GM12801 (cell line): Measurements from ENCODE around the gene ATG10.

Source experiments
- TF ChIP-seq, protein P1 (sequence below): IDR thresholded peaks from one replicate; pipeline ENCODE4 v1.5.1; 2011; ENCODE audit warnings: control low read depth; ENCODE audit not compliant: insufficient read length; ENCODE audit errors: extremely low read depth

Gene ATG10

GRCh38 chr5:81942746-81943145, 29.1 kb upstream of the ATG10 start:
- TF ChIP-seq, protein P1, sequence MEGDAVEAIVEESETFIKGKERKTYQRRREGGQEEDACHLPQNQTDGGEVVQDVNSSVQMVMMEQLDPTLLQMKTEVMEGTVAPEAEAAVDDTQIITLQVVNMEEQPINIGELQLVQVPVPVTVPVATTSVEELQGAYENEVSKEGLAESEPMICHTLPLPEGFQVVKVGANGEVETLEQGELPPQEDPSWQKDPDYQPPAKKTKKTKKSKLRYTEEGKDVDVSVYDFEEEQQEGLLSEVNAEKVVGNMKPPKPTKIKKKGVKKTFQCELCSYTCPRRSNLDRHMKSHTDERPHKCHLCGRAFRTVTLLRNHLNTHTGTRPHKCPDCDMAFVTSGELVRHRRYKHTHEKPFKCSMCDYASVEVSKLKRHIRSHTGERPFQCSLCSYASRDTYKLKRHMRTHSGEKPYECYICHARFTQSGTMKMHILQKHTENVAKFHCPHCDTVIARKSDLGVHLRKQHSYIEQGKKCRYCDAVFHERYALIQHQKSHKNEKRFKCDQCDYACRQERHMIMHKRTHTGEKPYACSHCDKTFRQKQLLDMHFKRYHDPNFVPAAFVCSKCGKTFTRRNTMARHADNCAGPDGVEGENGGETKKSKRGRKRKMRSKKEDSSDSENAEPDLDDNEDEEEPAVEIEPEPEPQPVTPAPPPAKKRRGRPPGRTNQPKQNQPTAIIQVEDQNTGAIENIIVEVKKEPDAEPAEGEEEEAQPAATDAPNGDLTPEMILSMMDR, result no peak

GRCh38 chr5:81948349-81948748, 23.5 kb upstream of the ATG10 start:
- TF ChIP-seq, protein P1, result no peak

DNA sequence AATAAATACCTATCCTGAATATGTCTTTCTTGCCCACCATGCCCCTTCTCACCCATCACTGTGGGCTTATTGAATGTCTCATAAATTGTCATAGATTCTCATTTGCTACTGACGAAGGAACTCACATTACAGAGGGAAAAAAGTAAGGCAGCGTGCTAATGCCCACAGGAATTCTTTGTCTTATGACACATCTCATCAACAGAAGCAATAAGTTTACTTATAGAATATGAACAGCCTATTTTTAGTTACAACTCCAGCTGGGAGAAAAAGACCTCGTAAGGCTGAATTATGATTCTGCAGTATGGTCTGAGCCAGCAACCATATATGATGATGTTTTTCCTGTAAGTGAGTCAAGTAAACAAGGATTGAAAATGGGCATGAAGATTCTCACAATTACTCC, 22.4 kb upstream of the ATG10 start:
- TF ChIP-seq, protein P1, result no peak

GRCh38 chr5:81950996-81951395, 20.8 kb upstream of the ATG10 start:
- TF ChIP-seq, protein P1, result no peak

DNA sequence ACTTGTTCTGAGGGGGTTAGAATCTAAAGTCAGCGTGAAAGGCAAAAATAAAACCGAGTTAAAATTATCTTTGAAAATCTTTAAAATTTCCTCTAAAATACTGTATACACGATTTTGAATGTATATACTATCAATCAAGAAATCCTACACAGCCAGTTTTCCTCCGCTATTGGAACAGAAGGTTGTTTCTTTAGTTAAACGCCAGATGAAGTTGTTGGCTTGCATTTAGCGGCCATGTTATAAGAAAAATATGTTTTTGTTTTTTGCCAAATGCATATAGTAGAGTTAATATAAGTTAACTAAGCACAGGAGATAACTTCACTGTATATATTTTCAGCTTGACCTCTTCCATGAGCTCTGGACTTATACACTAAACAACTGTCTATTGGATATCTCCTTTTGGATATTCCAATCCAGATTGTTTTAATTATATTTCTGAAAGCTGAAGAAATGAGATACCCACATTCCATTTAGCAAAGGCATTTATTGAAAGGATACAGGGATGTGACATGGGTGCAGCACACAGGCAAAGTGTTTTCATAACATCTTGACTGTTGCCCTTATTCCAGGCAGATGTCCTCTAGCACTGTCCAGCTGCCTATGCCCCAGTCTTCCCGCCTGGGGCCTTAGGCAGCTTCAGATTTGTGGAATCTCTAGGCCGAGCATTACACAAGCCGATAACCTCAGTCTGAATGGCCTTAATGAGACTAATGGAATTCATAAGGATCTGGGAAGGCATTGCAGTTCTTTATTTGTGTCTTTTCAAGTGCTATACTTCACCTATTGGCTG, 10.0 kb upstream of the ATG10 start:
- TF ChIP-seq, protein P1, result no peak

DNA sequence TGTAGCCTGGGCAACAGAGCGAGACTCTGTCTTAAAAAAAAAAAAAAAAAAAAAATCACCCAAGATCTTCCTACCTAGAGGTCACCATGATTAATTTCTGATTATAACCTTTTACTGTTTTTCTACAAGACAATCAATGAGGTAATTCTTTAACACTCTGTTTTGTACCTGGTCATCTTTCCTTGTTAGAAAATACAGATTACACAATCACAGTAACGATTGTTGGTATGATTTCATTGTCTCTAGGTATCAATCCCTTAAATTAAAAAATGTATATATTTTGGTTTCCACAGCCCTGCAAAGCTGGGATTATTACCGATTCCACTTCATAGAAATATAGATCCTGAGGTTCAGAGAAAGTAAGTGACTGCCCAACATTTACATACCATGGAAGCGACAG, 8.3 kb upstream of the ATG10 start:
- TF ChIP-seq, protein P1, result no peak

DNA sequence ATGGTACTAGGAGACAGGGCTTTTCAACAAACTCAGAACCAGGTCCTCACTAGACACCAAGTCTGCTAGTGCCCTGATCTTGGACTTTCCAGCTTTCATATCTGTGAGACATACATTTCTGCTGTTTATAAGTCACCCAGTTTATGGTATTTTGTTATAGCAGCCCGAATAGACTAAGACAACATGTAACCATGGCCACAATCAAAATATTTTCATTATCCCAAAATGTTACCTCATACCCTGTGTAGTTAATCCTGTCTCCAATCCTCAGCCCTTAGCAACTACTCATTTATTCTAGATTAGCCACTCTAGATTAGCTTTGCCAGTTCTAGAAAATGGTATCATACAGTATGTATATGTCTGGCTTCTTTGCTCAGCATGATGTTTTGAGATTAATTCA, 6.3 kb upstream of the ATG10 start:
- TF ChIP-seq, protein P1, result no peak
